Measurements from ENCODE around the gene MSX1.

Gene MSX1

GRCh38 chr4:4862665-4863482, 3.4 kb downstream of the MSX1 start:
- H3K4me3 ChIP-seq (ENCODE audit: low read length), result no peak overlapping the region
- TF ChIP-seq CTCF (conservative IDR thresholded peaks at IDR 0.05; ENCODE audit: low read length), result no peak
- no peak for DNase-seq (ENCODE audit: low read depth)

- no peak for DNase-seq (ENCODE audit: low read depth)
- no peak overlapping the region for H3K4me3 ChIP-seq (ENCODE audit: low read length)
- TF ChIP-seq CTCF (conservative IDR thresholded peaks at IDR 0.05; ENCODE audit: low read length), result no peak
Observed at GRCh38 chr4:4864443-4864939, 5.0 kb downstream of the MSX1 start.

- DNase-seq (ENCODE audit: low read depth), result no peak
- TF ChIP-seq CTCF (conservative IDR thresholded peaks at IDR 0.05; ENCODE audit: low read length), result no peak
- peak overlapping the region; percentile 53 for H3K4me3 ChIP-seq (ENCODE audit: low read length)
Observed at GRCh38 chr4:4864940-4865704, 5.7 kb downstream of the MSX1 start.

GRCh38 chr4:4865705-4866123, 6.2 kb downstream of the MSX1 start:
- peak overlapping the region; percentile 53 for H3K4me3 ChIP-seq (ENCODE audit: low read length)
- TF ChIP-seq CTCF (conservative IDR thresholded peaks at IDR 0.05; ENCODE audit: low read length), result no peak
- no peak for DNase-seq (ENCODE audit: low read depth)

- H3K4me3 ChIP-seq (ENCODE audit: low read length), result peak overlapping the region; percentile 53
- no peak for DNase-seq (ENCODE audit: low read depth)
- no peak for TF ChIP-seq CTCF (conservative IDR thresholded peaks at IDR 0.05; ENCODE audit: low read length)
Observed at GRCh38 chr4:4866124-4866865, 6.8 kb downstream of the MSX1 start.

- no peak for DNase-seq (ENCODE audit: low read depth)
- TF ChIP-seq CTCF (conservative IDR thresholded peaks at IDR 0.05; ENCODE audit: low read length), result no peak
- H3K4me3 ChIP-seq (ENCODE audit: low read length), result peak overlapping the region; percentile 9; the same call in 1 of the 2 replicates
Observed at GRCh38 chr4:4866866-4867374, 7.5 kb downstream of the MSX1 start.

Measured in AG10803 (cell line).